ENCODE results near the gene MYORG.

Gene MYORG

DNA sequence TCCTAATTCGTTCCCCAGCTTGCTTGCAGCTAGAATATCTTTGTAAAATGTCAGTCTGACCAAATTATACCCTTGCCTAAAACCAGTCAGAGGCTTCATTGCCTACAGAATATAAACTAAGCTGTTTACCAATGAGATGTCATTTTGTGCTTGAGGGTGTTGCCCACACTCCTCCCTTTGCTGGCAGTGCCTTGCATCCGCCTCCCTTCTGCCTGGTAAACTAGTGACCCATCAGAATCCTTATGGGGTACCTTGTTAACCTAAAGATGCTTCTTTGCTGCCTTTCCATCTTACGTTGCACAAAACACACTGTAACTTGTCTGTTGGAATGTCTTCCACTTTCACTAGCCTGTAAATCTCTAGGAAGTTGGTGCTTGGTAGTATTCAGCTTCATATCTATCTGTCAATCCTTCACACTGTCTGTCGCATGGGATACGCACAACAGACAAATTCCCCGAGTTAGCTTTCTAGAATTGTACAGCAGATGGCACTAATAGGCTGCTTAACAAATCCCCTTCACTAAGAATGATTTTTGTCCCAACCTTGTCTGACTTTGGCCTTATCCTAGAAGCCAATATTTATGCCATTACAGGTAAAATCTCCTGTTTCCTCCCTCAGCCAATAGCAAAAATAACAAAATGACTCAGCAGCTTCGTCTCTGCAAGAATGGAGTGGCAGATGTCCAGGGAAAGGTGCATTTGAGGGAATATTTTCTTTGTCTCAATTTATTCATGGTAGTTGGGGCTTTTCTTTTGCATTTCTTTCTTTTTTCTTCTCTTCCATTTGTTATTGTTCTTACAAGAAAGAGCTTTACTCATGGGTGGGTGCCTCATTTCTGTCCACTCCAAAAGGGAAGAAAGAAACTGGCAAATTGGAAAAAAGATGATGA, 44.4 kb downstream of the MYORG start:
- peak; percentile 44 for DNase-seq

DNA sequence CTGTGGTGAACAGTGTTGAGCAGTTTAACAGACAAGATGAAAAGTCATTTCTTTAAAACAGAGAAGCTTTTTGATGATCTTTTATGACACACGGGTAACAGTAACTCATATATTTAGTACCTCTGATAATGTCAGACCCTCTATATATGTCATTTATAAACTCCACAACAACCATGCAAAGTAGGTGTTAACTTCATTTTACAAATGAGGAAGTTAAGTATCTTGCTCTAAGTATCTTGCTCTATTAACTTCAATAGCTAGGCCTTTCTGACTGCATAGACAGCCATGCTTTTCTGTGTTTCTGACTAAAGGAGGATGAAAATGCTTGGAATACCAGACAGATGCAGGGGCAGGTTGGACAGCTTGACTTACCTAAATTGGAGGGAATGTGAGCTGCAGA, 45.5 kb downstream of the MYORG start:
- DNase-seq: no peak

DNA sequence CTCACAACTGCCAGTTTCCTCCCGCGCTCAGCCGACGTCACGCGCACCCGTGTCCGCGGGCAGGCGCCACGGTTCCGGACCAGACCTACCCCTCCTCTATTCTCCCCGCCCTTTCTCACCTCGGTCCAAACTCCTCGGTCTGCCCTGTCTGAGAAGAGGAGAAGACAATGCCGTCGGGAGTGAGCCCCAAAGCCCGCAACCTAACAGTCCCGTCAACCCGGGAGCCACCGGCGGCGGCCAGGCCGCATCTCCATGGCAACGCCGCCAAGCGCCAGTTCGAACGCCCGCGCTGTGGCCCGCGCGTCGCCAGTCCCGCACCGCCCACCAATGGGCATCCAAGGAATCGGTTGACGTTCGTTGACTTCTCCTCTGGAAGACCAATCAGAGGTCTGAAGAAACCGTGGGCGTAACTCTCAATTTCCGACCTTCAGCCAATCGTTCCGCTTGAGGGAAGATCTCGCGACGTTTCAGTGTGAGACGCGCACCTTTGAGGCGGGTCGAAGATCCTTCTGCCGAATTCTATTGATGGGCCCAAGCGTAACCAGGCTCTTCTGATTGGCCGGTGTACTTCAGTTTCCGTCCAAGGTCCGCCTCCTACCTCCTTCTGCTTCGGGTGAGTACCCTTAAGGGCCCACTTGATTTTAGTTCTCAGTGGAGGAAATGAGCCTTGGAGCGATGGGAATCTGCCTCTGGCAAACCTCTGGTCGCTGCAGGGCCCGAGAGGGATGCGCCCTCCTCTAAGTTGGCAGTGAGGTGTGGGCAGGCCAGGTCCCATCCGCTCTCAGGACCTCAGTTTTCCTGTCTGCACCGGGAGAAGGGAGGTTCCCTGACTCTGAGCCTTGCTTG, 47.5 kb downstream of the MYORG start, which contains the start of the genes KIF24 and NUDT2:
TSS of gene KIF24 (minus strand) at position 282 of the 846 bp plus-strand sequence. CDS start 17,922 bp downstream, outside the sequence.
TSS of gene NUDT2 (plus strand) at position 583 of the 846 bp plus-strand sequence. CDS start 9,471 bp downstream, outside the sequence.
- DNase-seq: peak; percentile 100

DNA sequence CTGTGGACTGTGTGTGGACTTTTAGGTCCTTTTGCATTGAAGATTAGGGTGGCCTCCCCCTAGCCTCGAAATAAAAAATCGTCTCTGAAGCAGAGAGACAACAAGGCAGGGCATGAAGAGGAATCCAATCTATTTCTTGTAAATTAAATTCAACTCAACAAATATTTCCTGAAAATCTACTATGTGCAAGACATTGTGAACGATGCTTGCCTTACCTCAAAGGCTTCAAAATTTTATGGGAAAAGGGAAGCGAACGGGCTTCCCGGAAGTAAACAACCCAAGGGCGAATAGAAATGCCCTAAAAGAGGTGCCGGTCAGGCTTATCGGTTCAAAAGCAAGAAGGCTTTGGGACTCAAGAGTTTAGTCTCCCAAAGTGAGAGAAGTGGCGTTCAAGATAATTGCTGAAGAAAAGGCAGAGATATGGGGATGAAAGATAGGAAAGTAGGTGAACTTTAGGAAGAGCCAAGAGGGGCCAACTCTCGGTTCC, 48.2 kb downstream of the MYORG start:
- DNase-seq: peak; percentile 50

DNA sequence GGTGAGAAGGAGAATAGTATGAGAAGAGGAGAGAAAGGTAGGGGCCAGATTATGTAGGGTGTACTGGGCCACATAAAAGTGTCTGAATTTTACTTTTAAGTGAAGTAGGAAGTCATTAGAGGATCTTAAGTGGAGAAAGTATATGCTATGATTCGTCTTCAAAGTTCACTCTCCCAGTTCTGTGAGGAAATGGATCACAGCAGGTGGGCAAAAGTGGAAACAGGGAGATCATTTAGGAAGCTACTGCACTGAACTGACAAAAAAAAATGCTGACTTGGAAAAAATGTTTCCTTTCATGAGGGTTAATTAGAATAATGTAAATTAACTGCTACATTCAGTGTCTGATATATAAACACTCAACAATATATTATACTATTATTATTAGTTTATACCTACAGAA, 50.0 kb downstream of the MYORG start:
- DNase-seq: no peak

DNA sequence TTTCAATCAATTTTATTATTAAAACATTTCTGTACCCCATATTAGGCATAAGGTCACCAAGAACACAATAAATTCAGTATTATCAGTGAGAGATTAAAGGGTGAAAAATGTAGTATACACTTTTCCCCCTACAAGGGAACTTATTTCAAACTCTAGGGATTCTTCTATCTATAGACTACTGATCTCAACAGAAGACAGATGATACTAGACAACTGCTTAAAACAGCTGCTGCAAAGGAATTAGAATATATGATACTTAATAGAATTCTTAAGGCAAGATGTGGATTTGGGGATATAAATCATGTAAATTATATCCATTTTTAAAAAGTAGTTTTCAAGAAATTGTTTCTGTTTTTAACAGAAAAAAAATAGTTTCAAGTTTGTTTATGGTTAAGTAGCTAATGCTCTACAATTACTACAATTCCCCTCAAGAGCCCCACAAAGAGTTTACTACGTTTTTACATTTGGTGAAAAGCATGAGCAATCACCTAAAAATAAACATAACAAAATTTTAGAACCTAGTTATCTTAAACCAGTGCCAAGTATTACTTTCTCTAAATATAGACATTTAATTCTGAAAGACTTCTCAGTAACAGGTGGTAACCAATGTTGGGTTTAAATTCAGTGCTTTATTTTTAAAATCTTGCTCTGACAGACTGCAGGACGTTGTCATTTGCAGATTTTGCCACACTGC, 53.7 kb downstream of the MYORG start:
- no peak for DNase-seq

DNA sequence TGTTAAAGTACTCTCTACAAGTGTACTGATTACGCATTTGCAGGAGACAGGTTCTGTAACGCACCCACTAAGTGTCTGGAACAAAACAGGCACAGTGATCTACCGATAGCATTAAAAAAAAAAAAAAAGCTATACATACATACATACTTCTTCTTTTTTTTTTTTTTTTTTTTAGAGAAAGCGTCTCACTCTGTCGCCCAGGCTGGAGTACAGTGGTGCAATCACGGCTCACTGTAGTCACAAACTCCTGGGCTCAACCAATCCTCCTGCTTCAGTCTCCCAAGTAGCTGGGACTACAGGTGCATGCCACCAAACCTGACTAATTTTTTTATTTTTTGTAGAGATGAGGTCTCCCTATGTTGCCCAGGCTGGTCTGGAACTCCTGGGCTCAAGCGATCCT, 55.2 kb downstream of the MYORG start:
- DNase-seq: no peak

DNA sequence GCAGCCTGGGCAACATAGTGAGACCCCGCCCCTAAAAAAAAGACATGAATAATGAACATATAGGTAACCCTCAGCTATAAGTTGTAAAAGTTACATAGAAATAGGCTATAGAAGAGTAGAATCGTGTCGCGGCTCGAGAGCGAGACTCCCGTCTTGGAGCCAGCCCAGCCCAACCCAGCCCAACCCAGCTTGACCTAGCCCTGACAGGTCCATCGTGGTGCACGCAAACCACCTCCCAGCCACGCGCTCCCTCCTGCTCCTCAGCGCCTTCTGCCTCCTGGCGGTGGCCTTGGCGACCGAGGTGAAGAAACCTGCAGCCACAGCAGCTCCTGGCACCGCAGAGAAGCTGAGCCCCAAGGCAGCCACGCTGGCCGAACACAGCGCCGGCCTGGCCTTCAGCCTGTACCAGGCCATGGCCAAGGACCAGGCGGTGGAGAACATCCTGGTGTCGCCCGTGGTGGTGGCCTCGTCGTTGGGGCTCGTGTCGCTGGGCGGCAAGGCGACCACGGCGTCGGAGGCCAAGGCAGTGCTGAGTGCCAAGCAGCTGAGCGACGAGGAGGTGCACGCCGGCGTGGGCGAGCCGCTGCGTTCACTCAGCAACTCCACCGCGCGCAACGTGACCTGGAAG, 58.4 kb downstream of the MYORG start:
- DNase-seq: no peak

DNA sequence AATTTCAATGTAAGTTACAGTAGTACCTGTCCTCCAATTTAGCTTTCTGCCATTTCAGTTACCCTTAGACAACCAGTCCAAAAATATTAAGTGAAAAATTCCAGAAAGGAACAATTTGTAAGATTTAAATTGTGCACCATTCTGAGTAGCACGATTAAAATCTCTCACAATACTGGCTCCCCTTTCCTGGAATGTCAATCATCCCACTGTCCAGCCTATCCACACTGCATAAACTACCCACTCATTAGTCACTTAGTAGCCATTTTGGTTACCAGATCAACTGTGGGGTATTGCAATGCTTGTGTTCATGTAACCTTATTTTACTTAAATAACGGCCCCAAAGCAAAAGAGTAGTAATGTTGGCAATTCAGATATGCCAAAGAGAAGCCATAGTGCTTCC, 59.3 kb downstream of the MYORG start:
- DNase-seq: no peak
